ENCODE results near the gene IL32.
"Not testable (repeated sequence)": the region's sequence is repeated elsewhere in the genome, so short reads cannot be mapped to it uniquely, and the experiment has no call there.

Gene IL32

GRCh38 chr16:3072576-3073263, 7.3 kb downstream of the IL32 start:
- H3K4me1 ChIP-seq (ENCODE audit: control insufficient read depth, insufficient read depth, low read length); H3K27ac ChIP-seq (ENCODE audit: low read length); DNase-seq (ENCODE audit: low read depth, low spot score); H3K9me3 ChIP-seq (ENCODE audit: control insufficient read depth, insufficient read depth, low read length); H3K27me3 ChIP-seq (ENCODE audit: control insufficient read depth, insufficient read depth, low read length); H3K36me3 ChIP-seq (ENCODE audit: control insufficient read depth, insufficient read depth, low read length); H3K4me3 ChIP-seq (ENCODE audit: low read length): not testable (repeated sequence)
- WGBS (ENCODE audit: insufficient coverage, insufficient read length) = no CpG with 5 or more reads among the region's 18 CpGs

GRCh38 chr16:3073448-3073847, 8.0 kb downstream of the IL32 start:
- H3K4me3 ChIP-seq (ENCODE audit: low read length) = no peak overlapping the region

GRCh38 chr16:3074860-3075522, 9.6 kb downstream of the IL32 start:
- no peak for DNase-seq (ENCODE audit: low read depth, low spot score)
- peaks cover 5% of the 10 kb centered on the region for H3K4me1 ChIP-seq (ENCODE audit: control insufficient read depth, insufficient read depth, low read length)
- H3K27ac ChIP-seq (ENCODE audit: low read length) = no peak overlapping the region
- no peak overlapping the region for H3K4me3 ChIP-seq (ENCODE audit: low read length)
- no peaks in the 10 kb centered on the region for H3K27me3 ChIP-seq (ENCODE audit: control insufficient read depth, insufficient read depth, low read length)
- H3K36me3 ChIP-seq (ENCODE audit: control insufficient read depth, insufficient read depth, low read length) = no peaks in the 10 kb centered on the region
- WGBS (ENCODE audit: insufficient coverage, insufficient read length) = no CpG with 5 or more reads among the region's 9 CpGs
- no peaks in the 10 kb centered on the region for H3K9me3 ChIP-seq (ENCODE audit: control insufficient read depth, insufficient read depth, low read length)

More at GRCh38 chr16:3073448-3073847, 8.0 kb downstream of the IL32 start:
- Histone ChIP-seq H3K27me3 (ENCODE audit: control insufficient read depth, insufficient read depth, low read length) (no peaks in the 10 kb centered on the region), H3K9me3 (ENCODE audit: control insufficient read depth, insufficient read depth, low read length) (no peaks in the 10 kb centered on the region), H3K4me1 (ENCODE audit: control insufficient read depth, insufficient read depth, low read length) (peaks cover 5% of the 10 kb centered on the region), H3K36me3 (ENCODE audit: control insufficient read depth, insufficient read depth, low read length) (no peaks in the 10 kb centered on the region), H3K27ac (ENCODE audit: low read length) (no peak overlapping the region)
- no peak for DNase-seq (ENCODE audit: low read depth, low spot score)
- WGBS (ENCODE audit: insufficient coverage, insufficient read length) = no CpG with 5 or more reads among the region's 7 CpGs

GRCh38 chr16:3075523-3075915, 10.1 kb downstream of the IL32 start:
- WGBS (ENCODE audit: insufficient coverage, insufficient read length) = no CpG with 5 or more reads among the region's 10 CpGs
- DNase-seq (ENCODE audit: low read depth, low spot score) = no peak
- peaks cover 5% of the 10 kb centered on the region for H3K4me1 ChIP-seq (ENCODE audit: control insufficient read depth, insufficient read depth, low read length)
- H3K9me3 ChIP-seq (ENCODE audit: control insufficient read depth, insufficient read depth, low read length) = no peaks in the 10 kb centered on the region
- H3K36me3 ChIP-seq (ENCODE audit: control insufficient read depth, insufficient read depth, low read length) = no peaks in the 10 kb centered on the region
- no peak overlapping the region for H3K27ac ChIP-seq (ENCODE audit: low read length)
- no peaks in the 10 kb centered on the region for H3K27me3 ChIP-seq (ENCODE audit: control insufficient read depth, insufficient read depth, low read length)
- no peak overlapping the region for H3K4me3 ChIP-seq (ENCODE audit: low read length)

GRCh38 chr16:3075946-3076345, 10.5 kb downstream of the IL32 start:
- H3K27me3 ChIP-seq (ENCODE audit: control insufficient read depth, insufficient read depth, low read length); H3K27ac ChIP-seq (ENCODE audit: low read length); H3K36me3 ChIP-seq (ENCODE audit: control insufficient read depth, insufficient read depth, low read length); H3K4me3 ChIP-seq (ENCODE audit: low read length); H3K4me1 ChIP-seq (ENCODE audit: control insufficient read depth, insufficient read depth, low read length); H3K9me3 ChIP-seq (ENCODE audit: control insufficient read depth, insufficient read depth, low read length); DNase-seq (ENCODE audit: low read depth, low spot score): not testable (repeated sequence)
- no CpG with 5 or more reads among the region's 6 CpGs for WGBS (ENCODE audit: insufficient coverage, insufficient read length)

- Histone ChIP-seq H3K4me3 (ENCODE audit: low read length) (no peak overlapping the region), H3K9me3 (ENCODE audit: control insufficient read depth, insufficient read depth, low read length) (no peaks in the 10 kb centered on the region), H3K27me3 (ENCODE audit: control insufficient read depth, insufficient read depth, low read length) (no peaks in the 10 kb centered on the region), H3K36me3 (ENCODE audit: control insufficient read depth, insufficient read depth, low read length) (no peaks in the 10 kb centered on the region), H3K4me1 (ENCODE audit: control insufficient read depth, insufficient read depth, low read length) (peaks cover 5% of the 10 kb centered on the region), H3K27ac (ENCODE audit: low read length) (no peak overlapping the region)
- no CpG with 5 or more reads among the region's 6 CpGs for WGBS (ENCODE audit: insufficient coverage, insufficient read length)
- DNase-seq (ENCODE audit: low read depth, low spot score) = no peak
Observed at GRCh38 chr16:3076577-3076976, 11.1 kb downstream of the IL32 start.

GRCh38 chr16:3080024-3080423, 14.6 kb downstream of the IL32 start:
- no peak overlapping the region for H3K27ac ChIP-seq (ENCODE audit: low read length)
- DNase-seq (ENCODE audit: low read depth, low spot score) = no peak
- no peaks in the 10 kb centered on the region for H3K36me3 ChIP-seq (ENCODE audit: control insufficient read depth, insufficient read depth, low read length)
- H3K27me3 ChIP-seq (ENCODE audit: control insufficient read depth, insufficient read depth, low read length) = no peaks in the 10 kb centered on the region
- no peaks in the 10 kb centered on the region for H3K9me3 ChIP-seq (ENCODE audit: control insufficient read depth, insufficient read depth, low read length)
- no CpG with 5 or more reads among the region's 17 CpGs for WGBS (ENCODE audit: insufficient coverage, insufficient read length)
- H3K4me3 ChIP-seq (ENCODE audit: low read length) = no peak overlapping the region
- peaks cover 5% of the 10 kb centered on the region; the same call in 1 of the 2 replicates for H3K4me1 ChIP-seq (ENCODE audit: control insufficient read depth, insufficient read depth, low read length)

- H3K36me3 ChIP-seq (ENCODE audit: control insufficient read depth, insufficient read depth, low read length); DNase-seq (ENCODE audit: low read depth, low spot score); H3K27me3 ChIP-seq (ENCODE audit: control insufficient read depth, insufficient read depth, low read length); H3K9me3 ChIP-seq (ENCODE audit: control insufficient read depth, insufficient read depth, low read length); H3K4me3 ChIP-seq (ENCODE audit: low read length); H3K4me1 ChIP-seq (ENCODE audit: control insufficient read depth, insufficient read depth, low read length); H3K27ac ChIP-seq (ENCODE audit: low read length): not testable (repeated sequence)
- WGBS (ENCODE audit: insufficient coverage, insufficient read length) = no CpG with 5 or more reads among the region's 13 CpGs
Observed at GRCh38 chr16:3081957-3082356, 16.5 kb downstream of the IL32 start.

- H3K4me1 ChIP-seq (ENCODE audit: control insufficient read depth, insufficient read depth, low read length); H3K27ac ChIP-seq (ENCODE audit: low read length); H3K27me3 ChIP-seq (ENCODE audit: control insufficient read depth, insufficient read depth, low read length); H3K9me3 ChIP-seq (ENCODE audit: control insufficient read depth, insufficient read depth, low read length); DNase-seq (ENCODE audit: low read depth, low spot score); H3K4me3 ChIP-seq (ENCODE audit: low read length); H3K36me3 ChIP-seq (ENCODE audit: control insufficient read depth, insufficient read depth, low read length): not testable (repeated sequence)
- WGBS (ENCODE audit: insufficient coverage, insufficient read length) = no CpG with 5 or more reads among the region's 8 CpGs
Observed at GRCh38 chr16:3083408-3083807, 18.0 kb downstream of the IL32 start.

- Histone ChIP-seq H3K27me3 (ENCODE audit: control insufficient read depth, insufficient read depth, low read length) (no peaks in the 10 kb centered on the region), H3K36me3 (ENCODE audit: control insufficient read depth, insufficient read depth, low read length) (peaks cover 15% of the 10 kb centered on the region), H3K4me1 (ENCODE audit: control insufficient read depth, insufficient read depth, low read length) (peaks cover 4% of the 10 kb centered on the region), H3K9me3 (ENCODE audit: control insufficient read depth, insufficient read depth, low read length) (no peaks in the 10 kb centered on the region), H3K4me3 (ENCODE audit: low read length) (no peak overlapping the region), H3K27ac (ENCODE audit: low read length) (no peak overlapping the region)
- no CpG with 5 or more reads among the region's 1 CpG for WGBS (ENCODE audit: insufficient coverage, insufficient read length)
- DNase-seq (ENCODE audit: low read depth, low spot score) = no peak
Observed at GRCh38 chr16:3084491-3084890, 19.1 kb downstream of the IL32 start.
